GDM1 (cell line): Measurements from ENCODE around the gene EPN1.

Experiments used
- DNase-seq: peaks from one replicate; lab custom pipeline; 2025; lab: John Stamatoyannopoulos, UW

EPN1 gene

DNA sequence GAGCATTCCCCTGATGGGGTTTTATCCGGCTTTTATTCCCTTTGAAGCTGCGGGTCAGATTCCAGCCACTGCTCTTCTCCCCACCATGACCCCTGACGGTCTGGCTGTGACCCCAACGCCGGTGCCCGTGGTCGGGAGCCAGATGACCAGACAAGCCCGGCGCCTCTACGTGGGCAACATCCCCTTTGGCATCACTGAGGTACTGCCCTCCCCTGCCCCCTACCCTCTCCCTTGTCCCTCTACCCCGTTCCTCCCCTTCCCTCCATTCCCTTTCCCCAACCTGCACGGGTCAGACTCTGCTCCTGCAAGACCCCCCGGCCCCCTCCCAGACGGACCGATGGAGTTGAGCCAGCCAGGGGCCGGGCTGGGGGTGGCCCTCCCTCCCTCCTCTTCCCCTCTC lies 14.0 kb upstream of the EPN1 start:
- DNase-seq, result no peak

DNA sequence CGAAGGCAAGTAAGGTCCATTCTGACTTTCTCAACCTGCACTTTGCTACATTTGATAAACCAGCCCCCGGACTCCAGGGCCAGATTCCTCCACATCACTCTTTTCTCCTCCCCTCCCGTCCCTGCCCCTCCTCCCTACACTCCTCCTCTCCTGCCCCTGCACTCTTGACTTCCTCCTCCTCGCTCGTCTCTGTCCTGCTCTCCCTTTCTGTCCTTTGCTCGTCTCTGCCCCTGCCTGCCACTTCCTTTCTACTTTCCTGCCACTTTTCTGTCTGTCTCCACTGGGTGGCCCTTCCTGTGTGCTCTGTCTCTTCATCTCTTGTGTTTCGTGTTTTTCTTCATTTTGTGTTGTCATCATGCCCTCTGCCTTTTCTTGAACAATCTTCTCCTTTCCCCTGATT lies 13.2 kb upstream of the EPN1 start:
- no peak for DNase-seq

DNA sequence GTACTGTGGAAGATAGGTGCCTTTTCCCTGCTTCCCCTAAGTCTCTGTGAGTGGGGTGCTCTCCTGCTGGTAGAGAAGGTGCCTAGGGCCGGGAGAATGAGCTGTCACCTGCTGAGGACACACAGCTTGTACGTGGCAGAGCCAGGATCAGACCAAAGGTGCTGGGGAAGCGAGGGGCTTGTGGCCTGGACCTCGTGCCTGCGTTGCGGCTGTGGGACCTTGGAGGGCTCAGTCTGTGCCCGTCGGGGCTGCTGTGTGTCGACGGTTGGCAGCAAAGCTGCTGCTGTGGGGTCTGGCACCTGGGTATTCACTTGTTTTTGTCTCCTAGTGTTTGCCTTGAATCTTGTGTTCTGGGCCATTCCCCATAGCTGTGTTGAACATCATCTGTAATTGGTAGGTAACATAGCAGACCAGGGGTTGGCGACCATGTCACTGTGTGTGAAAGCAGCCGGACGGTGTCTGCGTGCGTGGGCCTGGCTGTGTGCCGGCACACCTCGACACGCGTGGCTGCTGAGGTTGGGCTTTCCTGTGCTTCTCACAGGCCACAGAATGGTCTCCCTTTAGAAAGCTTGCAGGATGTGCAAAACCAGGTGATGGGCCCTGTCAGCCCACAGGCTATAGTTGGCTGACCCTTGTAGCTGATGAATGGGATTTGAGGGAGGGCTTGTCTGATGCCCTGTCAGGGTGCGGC lies 11.0 kb upstream of the EPN1 start:
- DNase-seq, result no peak

DNA sequence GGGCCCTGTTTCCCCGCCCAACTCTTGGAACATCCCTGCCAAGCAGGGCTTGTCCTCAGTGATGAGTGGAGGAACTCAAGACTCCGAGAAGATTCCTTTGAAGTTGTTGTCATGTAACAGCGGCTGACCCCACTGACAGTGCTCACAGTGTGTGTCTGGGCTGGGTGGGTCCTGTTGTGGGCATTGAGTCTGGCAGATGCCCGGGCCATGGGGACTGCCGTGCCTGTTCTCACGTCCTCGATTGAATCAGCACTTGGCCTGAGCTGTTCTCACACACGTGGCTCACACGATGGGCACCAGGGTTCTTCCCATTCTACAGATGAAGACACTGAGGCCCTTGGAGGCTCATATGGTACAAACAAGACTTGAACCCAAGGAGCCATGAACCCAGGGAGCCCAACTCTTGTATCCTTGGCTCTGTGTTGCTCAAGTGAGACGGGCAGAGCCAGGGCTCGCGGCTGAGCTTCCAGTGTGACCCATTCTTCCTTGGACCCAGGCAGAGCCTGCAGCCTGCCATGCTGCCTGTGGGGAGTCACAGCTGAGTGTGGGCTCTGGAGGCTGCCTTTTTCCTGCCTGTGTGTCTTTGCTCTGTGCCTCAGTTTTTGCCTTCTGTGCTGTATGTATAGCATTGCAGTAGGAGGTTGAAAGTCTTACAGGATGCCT lies 8.6 kb upstream of the EPN1 start:
- DNase-seq, result no peak

DNA sequence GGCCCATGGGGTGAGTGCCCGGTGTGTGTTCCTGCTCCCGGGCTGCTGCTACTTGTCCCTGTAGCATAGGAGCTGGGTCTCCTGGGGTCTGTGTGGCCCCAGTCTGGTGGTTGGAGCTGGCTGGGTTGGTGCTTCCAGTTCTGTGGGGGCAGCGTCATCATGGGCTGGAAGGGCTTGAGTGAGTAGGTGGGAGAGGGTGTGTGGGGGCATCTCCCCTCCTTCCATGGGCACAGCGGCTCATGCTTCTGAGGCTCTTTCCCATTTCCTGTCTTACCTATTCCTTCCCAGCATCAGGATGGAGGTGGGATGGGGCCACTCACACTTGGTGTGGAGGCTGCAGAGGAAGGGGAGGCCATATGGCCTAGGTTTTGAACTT lies 8.0 kb upstream of the EPN1 start:
- no peak for DNase-seq

DNA sequence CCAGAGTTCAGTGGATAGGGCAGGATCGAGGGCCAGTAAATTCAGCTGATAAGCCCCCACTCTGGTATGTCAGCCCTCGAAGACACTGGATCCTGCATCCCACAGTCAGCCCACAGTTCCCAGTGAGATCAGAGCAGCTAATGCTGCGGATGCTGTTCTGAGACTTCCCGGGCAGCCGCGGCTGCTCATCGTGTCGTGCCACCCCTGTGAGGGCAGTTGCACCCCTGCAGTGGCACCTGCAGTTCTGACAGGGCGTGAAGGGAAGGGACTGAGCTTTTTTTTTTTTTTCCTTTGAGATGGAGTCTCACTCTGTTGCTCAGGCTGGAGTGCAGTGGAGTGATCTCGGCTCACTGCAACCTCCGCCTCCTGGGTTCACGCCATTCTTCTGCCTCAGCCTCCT lies 7.5 kb upstream of the EPN1 start:
- DNase-seq, result no peak

DNA sequence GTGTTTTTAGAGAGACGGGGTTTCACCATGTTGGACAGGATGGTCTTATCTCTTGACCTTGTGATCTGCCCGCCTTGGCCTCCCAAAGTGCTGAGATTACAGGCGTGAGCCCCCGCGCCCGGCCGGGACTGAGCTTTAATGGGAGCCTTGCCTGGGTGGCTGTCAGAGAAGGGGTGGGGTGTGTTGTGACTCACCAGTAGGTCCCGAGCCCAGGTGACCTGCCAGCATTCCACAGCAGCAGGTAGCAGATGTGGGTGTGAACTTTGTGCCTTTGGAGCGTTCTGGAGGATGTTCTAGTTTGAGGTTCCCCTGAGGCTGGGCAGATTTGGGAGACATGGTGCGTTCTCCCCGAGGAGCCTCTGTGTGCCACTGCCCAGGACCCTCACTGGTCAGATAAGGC lies 7.1 kb upstream of the EPN1 start:
- DNase-seq, result no peak

DNA sequence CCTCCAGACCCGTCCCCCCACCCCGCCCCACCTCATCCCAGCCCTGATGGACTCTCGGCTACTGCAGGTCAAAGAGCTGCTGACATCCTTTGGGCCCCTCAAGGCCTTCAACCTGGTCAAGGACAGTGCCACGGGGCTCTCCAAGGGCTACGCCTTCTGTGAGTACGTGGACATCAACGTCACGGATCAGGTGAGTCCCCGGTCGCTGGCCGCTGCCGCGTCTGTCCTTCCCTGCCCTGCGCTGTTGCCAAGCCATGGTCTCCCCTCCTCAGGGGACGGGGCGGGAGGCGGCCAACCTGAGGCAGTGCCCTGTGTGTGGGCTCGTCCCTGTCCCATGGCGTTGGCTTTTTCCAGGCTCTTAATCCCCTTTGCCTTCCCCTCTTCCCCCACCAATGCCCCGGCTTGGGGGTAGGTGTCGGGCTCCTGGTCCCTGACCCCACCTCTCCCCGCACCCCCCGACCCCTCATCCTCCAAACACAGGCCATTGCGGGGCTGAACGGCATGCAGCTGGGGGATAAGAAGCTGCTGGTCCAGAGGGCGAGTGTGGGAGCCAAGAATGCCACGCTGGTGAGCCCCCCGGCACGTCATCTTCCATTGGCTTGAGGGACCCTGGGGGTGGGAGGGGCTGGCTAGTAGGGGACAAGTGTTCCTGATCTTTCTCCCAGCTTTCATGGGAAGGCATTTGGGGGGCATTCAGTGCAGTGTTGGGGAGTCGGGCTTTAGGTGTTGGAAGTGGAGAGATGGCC lies 6.2 kb upstream of the EPN1 start:
- DNase-seq, result no peak

DNA sequence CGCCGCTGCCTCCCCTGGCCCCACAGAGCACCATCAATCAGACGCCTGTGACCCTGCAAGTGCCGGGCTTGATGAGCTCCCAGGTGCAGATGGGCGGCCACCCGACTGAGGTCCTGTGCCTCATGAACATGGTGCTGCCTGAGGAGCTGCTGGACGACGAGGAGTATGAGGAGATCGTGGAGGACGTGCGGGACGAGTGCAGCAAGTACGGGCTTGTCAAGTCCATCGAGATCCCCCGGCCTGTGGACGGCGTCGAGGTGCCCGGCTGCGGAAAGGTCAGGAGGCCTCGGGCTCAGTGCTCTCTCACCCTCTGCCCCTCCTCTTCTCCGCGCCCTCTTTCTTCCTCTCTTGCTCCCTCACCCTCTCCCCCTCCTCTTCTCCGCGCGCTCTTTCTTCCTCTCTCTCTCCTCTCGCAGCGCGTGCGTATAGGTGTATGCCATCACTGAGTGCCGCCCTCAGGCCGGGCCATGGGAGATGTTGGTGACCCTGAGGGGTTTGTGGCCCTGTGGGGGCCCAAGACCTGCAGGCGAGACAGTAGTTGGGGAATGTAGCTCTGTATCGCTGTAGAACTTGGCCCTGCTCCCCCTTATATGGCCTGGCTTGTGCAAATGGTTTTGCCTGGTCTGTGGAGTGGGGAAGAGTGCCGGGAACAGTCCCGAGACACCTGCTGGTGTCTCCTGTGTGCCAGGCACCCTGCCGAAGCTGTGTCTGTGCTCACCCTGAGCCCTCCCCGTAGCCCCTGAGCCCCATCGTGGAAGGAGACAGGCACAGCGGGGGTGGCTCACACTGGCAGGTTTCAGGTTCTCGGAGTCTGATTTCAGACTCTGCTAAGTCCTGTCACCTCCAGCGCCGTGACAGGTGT lies 5.4 kb upstream of the EPN1 start:
- no peak for DNase-seq

DNA sequence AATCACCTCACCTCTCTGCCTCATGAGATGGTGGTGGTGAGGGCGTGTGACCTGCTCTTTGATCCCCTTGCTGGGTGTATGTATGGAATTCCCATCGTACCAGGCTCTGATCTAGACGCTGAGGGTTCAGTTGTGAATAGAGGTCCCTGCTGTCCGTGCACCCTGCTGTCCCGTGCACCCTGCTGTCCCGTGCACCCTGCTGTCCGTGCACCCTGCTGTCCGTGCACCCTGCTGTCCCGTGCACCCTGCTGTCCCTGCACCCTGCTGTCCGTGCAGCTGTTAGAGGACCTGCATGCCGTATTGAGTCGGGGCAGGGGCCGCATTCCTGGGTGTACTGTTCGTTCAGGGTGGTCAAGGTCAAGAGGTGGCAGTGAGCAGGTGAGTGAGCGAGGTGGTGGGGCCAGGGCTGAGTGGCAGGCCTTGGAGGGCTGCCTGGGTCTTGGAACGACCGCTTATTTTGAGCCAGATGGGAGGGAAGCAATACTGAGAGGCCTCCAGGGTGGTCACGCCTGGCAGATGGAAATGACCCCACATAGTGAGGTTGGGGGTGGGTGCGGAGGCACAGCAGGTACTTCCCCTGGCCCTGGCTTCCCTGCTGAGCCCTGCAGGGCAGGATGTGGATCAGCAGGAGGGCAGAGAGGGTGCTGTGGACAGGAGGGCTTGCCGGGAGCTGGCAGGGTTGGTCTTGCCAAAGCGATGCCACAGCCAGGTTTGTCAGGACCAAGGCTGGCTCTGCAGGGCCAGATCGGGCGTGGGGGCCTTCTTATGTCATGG lies 4.6 kb upstream of the EPN1 start:
- no peak for DNase-seq

DNA sequence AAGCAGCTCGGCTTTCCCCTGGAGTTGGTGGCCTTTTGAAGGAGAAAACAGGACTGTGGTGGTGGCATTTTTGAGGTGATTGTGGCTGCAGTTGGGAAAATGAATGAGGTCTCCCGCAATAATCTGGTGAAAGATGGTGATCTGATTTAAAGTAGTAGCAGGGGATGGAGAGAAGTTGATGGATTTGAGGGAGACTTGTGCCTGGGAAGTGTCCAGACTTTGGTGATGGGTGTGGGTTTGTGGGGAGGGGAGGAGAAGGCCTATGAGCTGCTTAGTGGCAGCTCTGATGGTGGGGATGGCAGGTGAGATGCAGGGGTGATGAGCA lies 4.0 kb upstream of the EPN1 start:
- DNase-seq, result no peak

DNA sequence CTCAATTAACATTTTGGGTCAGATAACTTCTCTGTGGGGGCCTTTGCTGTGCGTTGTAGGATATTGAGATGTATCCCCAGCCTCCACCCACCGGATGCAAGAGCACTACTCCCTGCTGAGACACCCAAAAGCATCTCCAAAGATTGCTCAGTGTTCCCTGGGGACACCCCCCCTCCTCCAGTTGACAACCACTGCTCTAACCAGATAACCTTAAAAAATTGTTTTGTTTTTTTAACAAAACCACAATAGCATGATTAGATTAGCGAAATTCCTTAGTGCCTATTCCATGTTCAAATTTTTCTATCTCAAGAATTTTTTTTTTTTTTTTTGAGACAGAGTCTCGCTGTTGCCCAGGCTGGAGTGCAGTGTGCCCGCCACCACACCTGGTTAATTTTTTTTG lies 2.6 kb upstream of the EPN1 start:
- no peak for DNase-seq

DNA sequence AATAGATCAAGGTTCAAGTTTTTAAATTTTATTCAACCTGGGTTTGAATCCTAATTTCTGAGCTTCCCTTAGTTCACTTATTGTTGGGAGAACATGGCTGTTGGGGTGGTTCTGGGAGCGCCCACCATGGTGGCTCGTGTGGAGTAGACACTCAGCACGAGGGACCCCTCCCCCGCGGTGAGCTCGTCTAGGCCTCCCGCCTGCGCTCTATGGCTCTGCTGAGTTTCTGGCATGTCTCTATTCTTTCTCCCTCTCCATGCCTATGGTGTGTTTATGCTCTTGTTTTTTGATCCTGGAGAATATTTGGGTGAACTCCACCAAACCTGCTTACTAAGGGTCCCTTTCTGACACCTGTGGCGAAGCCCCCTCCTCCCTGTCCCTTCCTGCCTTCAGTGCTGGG lies 1.6 kb upstream of the EPN1 start:
- DNase-seq, result no peak

DNA sequence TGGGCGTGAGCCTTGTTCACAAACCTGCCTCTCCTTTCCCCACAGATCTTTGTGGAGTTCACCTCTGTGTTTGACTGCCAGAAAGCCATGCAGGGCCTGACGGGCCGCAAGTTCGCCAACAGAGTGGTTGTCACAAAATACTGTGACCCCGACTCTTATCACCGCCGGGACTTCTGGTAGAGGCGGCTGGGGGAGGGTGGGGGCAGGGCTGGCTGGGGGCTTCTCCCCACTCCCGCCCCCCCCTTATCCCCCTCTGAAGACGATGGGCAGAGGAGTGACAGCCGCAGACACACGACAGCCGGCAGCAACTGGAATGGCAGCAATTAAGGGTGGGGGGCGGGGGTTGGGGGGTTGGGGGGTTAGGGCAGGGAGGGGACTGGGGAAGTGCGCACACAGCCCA lies 1.1 kb upstream of the EPN1 start:
- DNase-seq, result no peak

DNA sequence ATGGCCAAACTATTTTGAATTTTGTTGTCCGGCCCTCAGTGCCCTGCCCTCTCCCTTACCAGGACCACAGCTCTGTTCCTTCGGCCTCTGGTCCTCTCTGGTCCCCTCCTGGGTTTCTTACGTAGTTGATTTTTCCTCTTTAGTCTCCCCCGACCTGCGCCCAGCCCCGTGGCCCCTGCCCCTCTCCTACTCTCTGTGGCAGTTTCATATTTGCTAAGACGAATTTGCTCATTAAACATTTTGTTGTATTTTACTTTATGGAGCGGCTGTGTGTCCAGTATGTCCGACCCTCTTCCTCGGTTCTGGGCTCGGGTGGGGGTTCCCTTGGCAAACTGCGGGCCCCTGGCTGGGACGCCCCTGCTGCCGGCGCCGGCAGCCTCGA lies 576 bp upstream of the EPN1 start:
- DNase-seq, result no peak

DNA sequence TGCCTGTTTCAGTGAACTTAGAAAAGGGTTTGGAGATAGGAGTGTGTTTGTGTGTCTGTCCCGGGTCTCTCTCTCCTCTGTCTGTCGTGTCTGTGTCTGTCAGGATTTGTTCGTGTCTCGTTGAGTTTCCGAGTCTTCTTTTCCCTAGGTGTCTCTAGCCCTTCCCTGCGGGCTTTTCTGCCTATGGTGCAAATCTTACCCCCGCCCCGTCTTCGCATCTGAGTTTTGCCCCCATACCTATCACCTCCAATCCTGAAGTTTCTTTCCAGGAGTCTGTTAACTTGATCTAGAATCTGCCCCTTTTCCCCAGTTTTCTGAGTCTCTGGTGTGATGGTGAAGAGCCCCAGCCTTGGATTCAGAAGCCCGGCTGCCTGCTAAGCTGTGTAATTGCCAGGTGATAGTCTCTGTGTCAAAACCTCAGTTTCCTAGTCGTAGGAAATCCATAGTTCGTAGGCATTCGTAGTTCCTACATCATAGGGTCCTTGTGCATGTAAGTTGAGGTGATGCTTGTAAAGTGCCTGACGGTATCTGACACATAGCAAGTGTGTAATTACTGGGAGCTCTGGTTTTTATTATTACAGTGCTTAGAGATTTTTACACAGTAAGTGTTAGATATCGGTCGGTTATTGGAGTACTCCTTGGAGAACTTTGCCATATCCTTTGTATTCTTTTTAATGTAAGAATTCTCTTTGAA lies 782 bp downstream of the EPN1 start:
- DNase-seq, result no peak

DNA sequence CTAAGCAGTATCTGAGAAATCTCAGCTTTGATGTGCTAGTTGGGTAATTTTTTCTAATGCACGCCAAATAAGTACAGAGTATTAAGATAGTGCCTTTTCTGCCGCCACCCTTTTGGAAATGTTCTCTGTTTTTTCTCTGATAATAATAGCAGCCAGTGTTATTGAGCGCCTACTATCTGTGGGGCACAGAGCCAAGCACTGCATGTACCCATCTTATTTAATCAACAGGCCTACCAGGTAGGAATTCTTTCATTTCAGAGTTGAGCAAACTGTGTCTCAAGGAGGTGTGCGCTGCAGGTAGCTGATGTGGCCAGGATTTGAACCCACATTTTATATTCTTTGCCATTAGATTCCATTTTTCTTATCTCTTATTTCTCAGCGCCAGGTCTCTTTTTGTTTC lies 1.4 kb downstream of the EPN1 start:
- DNase-seq, result no peak

DNA sequence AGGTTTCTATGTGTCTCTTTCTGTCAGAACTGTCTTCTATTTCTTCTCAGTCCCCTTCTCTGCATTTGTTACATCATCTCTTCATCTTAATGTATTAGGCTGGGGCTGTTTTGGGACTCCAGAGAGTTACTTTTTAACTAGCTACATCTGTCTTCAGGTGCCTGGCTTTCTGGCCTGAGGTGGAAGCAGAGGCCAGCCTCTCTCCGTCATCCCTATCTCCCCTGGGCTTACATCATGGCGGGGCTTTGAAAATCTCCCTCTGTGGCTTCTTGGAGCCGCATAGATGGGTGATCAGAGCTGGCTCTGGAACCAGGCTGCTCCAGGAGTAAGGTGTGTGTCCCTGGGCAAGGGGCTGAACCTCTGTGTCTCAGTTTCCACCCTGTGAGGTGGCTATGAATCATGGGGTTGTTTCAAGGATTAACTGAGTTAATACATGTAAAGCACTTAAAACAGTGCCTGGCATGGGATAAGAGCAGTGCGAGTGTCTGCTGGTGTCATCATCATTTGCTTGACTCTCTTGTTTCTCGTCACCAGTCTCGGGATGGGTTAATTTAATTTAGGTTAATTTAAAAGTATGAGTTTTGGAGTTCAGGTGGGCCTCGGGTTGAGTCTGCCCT lies 2.0 kb downstream of the EPN1 start:
- DNase-seq, result no peak

DNA sequence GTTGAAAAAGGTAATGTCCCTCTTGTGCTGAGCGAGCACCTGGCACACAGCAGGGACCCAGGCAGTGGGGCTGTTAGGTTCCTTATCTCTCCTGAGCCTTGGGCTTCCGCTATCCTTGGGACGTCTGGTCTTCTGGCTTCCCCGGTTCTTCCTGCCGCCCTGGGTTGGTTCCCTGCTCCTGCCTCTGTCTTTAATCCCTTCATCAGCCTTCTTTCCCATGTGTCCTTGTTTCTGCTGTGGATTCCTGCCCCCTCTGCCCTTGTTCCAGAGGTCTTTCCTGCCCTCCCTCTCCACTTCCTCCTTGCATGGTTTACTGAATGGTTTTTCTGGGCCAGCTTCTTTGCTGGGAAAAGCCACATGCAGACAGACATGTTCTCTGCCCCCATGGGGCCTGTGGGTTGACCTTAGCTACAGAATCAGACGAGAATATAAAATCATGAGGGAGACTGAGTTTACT lies 2.6 kb downstream of the EPN1 start:
- DNase-seq, result no peak

DNA sequence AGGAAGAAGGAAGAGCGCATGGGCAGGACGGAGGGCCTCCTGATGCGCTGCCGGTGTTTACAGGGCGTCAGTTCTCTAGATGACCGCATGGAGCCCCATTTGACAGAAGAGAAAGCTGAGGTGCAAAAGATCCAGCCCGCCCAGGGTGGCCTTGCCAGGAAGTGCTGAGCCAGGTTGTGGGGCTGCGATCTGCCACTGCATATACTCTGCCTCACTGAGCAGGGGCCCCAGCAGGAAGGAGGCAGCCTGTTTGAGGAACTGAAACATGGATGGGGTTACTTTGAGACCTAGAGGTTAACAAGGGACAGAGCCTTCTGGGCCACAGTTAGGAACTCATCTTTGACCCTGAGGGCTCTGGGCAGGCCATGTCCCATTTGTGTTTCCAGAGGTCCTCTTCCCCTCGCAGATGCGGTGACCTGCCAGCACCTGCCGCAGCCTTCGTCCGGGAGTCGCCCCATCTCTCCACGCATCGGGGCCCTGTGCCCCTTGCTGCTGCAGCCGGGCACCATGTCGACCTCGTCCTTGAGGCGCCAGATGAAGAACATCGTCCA lies 3.2 kb downstream of the EPN1 start:
- DNase-seq, result peak; percentile 47
